BE2C (cell line): Measurements from ENCODE around the gene LCOR.

Source experiments
- DNase-seq: peaks from one replicate; pipeline ENCODE4 v3.0.0-alpha.2; 2020
- H3K27me3 ChIP-seq: fragments of 250-450 bp; sonication (Bioruptor Pico); 2 replicates; pipeline ENCODE4 v1.5.1; 2020; ENCODE audit warnings: mild to moderate bottlenecking
- H3K36me3 ChIP-seq: fragments of 250-450 bp; sonication (Bioruptor Pico); 2 replicates; pipeline ENCODE4 v1.5.1; 2020; ENCODE audit warnings: mild to moderate bottlenecking
- H3K4me1 ChIP-seq: fragments of 250-450 bp; sonication (Bioruptor Pico); 2 replicates; pipeline ENCODE4 v1.5.1; 2020
- H3K4me3 ChIP-seq: 2 replicates; pipeline ENCODE4 v1.5.1; 2011; ENCODE audit warnings: low read depth, low read length
- H3K9me3 ChIP-seq: fragments of 250-450 bp; sonication (Bioruptor Pico); 2 replicates; pipeline ENCODE4 v1.5.1; 2020
- CTCF ChIP-seq: IDR thresholded peaks from 2 replicates; pipeline ENCODE4 v1.5.1; 2012; ENCODE audit warnings: mild to moderate bottlenecking, low read depth, low read length

The LCOR gene

GRCh38 chr10:96987842-96988175, 155.7 kb downstream of the LCOR start:
- Histone ChIP-seq H3K36me3 (no peaks in the 10 kb centered on the region), H3K4me3 (no peak overlapping the region), H3K27me3 (no peaks in the 10 kb centered on the region), H3K4me1 (no peaks in the 10 kb centered on the region), H3K9me3 (no peaks in the 10 kb centered on the region)
- no peak for DNase-seq
- TF ChIP-seq CTCF, result no peak

- no peak for TF ChIP-seq CTCF
- DNase-seq, result no peak
- Histone ChIP-seq H3K4me1 (no peaks in the 10 kb centered on the region), H3K4me3 (no peak overlapping the region), H3K27me3 (no peaks in the 10 kb centered on the region), H3K9me3 (no peaks in the 10 kb centered on the region), H3K36me3 (no peaks in the 10 kb centered on the region)
Measured at GRCh38 chr10:96988426-96988825, 156.3 kb downstream of the LCOR start.

- no peak overlapping the region for H3K4me3 ChIP-seq
- H3K36me3 ChIP-seq, result no peaks in the 10 kb centered on the region
- DNase-seq, result no peak
- no peaks in the 10 kb centered on the region for H3K9me3 ChIP-seq
- H3K4me1 ChIP-seq, result no peaks in the 10 kb centered on the region
- no peak for TF ChIP-seq CTCF
- no peaks in the 10 kb centered on the region for H3K27me3 ChIP-seq
Measured at GRCh38 chr10:96991313-96991841, 159.3 kb downstream of the LCOR start.

GRCh38 chr10:96992721-96993120, 160.6 kb downstream of the LCOR start:
- Histone ChIP-seq H3K4me3 (no peak overlapping the region), H3K36me3 (no peaks in the 10 kb centered on the region), H3K27me3 (no peaks in the 10 kb centered on the region), H3K9me3 (no peaks in the 10 kb centered on the region), H3K4me1 (no peaks in the 10 kb centered on the region)
- no peak for TF ChIP-seq CTCF
- DNase-seq, result no peak

- TF ChIP-seq CTCF, result no peak
- no peak for DNase-seq
Measured at GRCh38 chr10:96995851-96996250, 163.8 kb downstream of the LCOR start.

GRCh38 chr10:96996275-96996965, 164.3 kb downstream of the LCOR start:
- no peaks in the 10 kb centered on the region for H3K4me1 ChIP-seq
- no peaks in the 10 kb centered on the region for H3K9me3 ChIP-seq
- H3K36me3 ChIP-seq, result no peaks in the 10 kb centered on the region
- no peak overlapping the region for H3K4me3 ChIP-seq
- H3K27me3 ChIP-seq, result no peaks in the 10 kb centered on the region
- TF ChIP-seq CTCF, result no peak
- no peak for DNase-seq

More at GRCh38 chr10:96995851-96996250, 163.8 kb downstream of the LCOR start:
- Histone ChIP-seq H3K4me1 (no peaks in the 10 kb centered on the region), H3K9me3 (no peaks in the 10 kb centered on the region), H3K36me3 (no peaks in the 10 kb centered on the region), H3K4me3 (no peak overlapping the region), H3K27me3 (no peaks in the 10 kb centered on the region)
